A549 (cell line): ENCODE measurements around the gene PDZD2.

Experiments
- ATOH8 ChIP-seq: fragments of 250-450 bp; sonication (Bioruptor Pico); IDR thresholded peaks from 2 replicates; pipeline ENCODE4 v1.5.0; 2020; ENCODE audit warnings: low read depth, mild to moderate bottlenecking, moderate library complexity
- BHLHE40 ChIP-seq: IDR thresholded peaks from 2 replicates; pipeline ENCODE4 v1.6.1; 2012; ENCODE audit warnings: low read depth, low read length, inconsistent platforms
- CEBPB ChIP-seq, 2 experiments: fragments of >200 bp in 1 of 2; sonication (Bioruptor Twin) in 1 of 2; formaldehyde crosslinking in 1 of 2; IDR thresholded peaks; 2 replicates each; pipeline ENCODE4 v1.6.1; 2012 to 2016
- CTCF ChIP-seq: fragments of >200 bp; sonication (Bioruptor Twin); formaldehyde crosslinking; IDR thresholded peaks from 3 replicates; pipeline ENCODE4 v1.5.1; 2016
- KDM1A ChIP-seq: fragments of 200-600 bp; sonication (generic); IDR thresholded peaks from 2 replicates; pipeline ENCODE4 v1.6.1; 2016; ENCODE audit warnings: low read depth, mild to moderate bottlenecking
- MAX ChIP-seq: IDR thresholded peaks from 2 replicates; pipeline ENCODE4 v1.6.1; 2012
- MYC ChIP-seq: IDR thresholded peaks from 2 replicates; pipeline ENCODE4 v1.6.1; 2012; ENCODE audit warnings: mild to moderate bottlenecking, inconsistent platforms, low read length, improper control_type of control experiment, borderline replicate concordance
- POLR2A ChIP-seq: IDR thresholded peaks from 2 replicates; pipeline ENCODE4 v1.6.1; 2012; ENCODE audit warnings: mild to moderate bottlenecking, low read length
- REST ChIP-seq: fragments of 200-600 bp; sonication (generic); IDR thresholded peaks from 2 replicates; pipeline ENCODE4 v1.6.1; 2016; ENCODE audit warnings: antibody characterized with exemption, mild to moderate bottlenecking, moderate library complexity
- USF2 ChIP-seq: fragments of 450-650 bp; IDR thresholded peaks from 2 replicates; pipeline ENCODE4 v1.6.1; 2014; ENCODE audit warnings: antibody characterized with exemption
- ZSCAN20 ChIP-seq: fragments of 250-450 bp; sonication (Bioruptor Pico); IDR thresholded peaks from 2 replicates; pipeline ENCODE4 v1.8.0; 2022; ENCODE audit warnings: mild to moderate bottlenecking, moderate library complexity

- TF ChIP-seq KDM1A (no peak), POLR2A (no peak), CTCF (no peak), MYC (no peak), USF2 (no peak), REST (no peak), CEBPB (IDR thresholded peaks at IDR 0.05) (no peak), BHLHE40 (no peak), MAX (no peak), ATOH8 (CRISPR knock-in tag) (no peak), ZSCAN20 (CRISPR knock-in tag) (no peak)
Observed at GRCh38 chr5:32029261-32029660, 390.3 kb downstream of the PDZD2 start.
